Common myeloid progenitor, CD34-positive (primary cell): ENCODE data around the gene TUBGCP5.

Experiments
- CTCF ChIA-PET: fragments of 350-600 bp; sonication (Branson Sonifier 250); formaldehyde crosslinking; loops from one replicate; lab custom pipeline; 2021; ENCODE audit warnings: antibody characterized with exemption; lab: Charles Lee
- POLR2A ChIA-PET: fragments of 350-600 bp; sonication (Branson Sonifier 250); formaldehyde crosslinking; loops from one replicate; lab custom pipeline; 2021; ENCODE audit warnings: antibody characterized with exemption; lab: Charles Lee
- DNase-seq, 3 donors: peaks; one replicate each; pipeline versions ENCODE4 v3.0.0 to v3.0.0-alpha.2; 2013
- H3K27ac ChIP-seq, 2 experiments: 1 replicate in 1 of 2; 2 replicates in 1 of 2; pipeline ENCODE4 v1.7.0; 2013; ENCODE audit warnings: inconsistent platforms in 2 of 2, low read length in 2 of 2, mild to moderate bottlenecking in 2 of 2, low read depth in 1 of 2, moderate library complexity in 1 of 2; ENCODE audit not compliant: severe bottlenecking in 2 of 2, insufficient read depth in 1 of 2, poor library complexity in 1 of 2
- H3K27me3 ChIP-seq, 5 experiments: replicated peaks in 2 of 5; 1 replicate in 3 of 5; 2 replicates in 2 of 5; pipeline versions ENCODE4 v1.6.1 to v1.7.0; 2013; ENCODE audit warnings: low read length in 4 of 5, mild to moderate bottlenecking in 2 of 5, moderate library complexity in 2 of 5, inconsistent platforms in 1 of 5; ENCODE audit not compliant: insufficient read depth in 5 of 5, control insufficient read depth in 4 of 5
- H3K36me3 ChIP-seq, 4 experiments: 1 replicate in 2 of 4; 2 replicates in 2 of 4; pipeline versions ENCODE4 v1.6.1 to v1.7.0; 2013; ENCODE audit warnings: low read length in 3 of 4, control low read depth in 1 of 4, mild to moderate bottlenecking in 1 of 4; ENCODE audit not compliant: control insufficient read depth in 4 of 4, insufficient read depth in 4 of 4
- H3K4me1 ChIP-seq, 4 experiments: 1 replicate in 3 of 4; 2 replicates in 1 of 4; pipeline versions ENCODE4 v1.6.1 to v1.7.1; 2013; ENCODE audit warnings: low read length in 3 of 4, mild to moderate bottlenecking in 3 of 4, control low read depth in 1 of 4, inconsistent platforms in 1 of 4, moderate library complexity in 1 of 4; ENCODE audit not compliant: control insufficient read depth in 4 of 4, insufficient read depth in 4 of 4; ENCODE audit errors: control extremely low read depth in 1 of 4
- H3K4me3 ChIP-seq, 7 experiments: 1 replicate in 4 of 7; 2 replicates in 3 of 7; pipeline versions ENCODE4 v1.5.1 to v1.7.0; 2013; ENCODE audit warnings: mild to moderate bottlenecking in 7 of 7, low read length in 6 of 7, moderate library complexity in 6 of 7, inconsistent platforms in 2 of 7, low read depth in 2 of 7, control low read depth in 1 of 7; ENCODE audit not compliant: insufficient read depth in 4 of 7, control insufficient read depth in 1 of 7; ENCODE audit errors: extremely low read depth in 1 of 7
- H3K9me3 ChIP-seq, 5 experiments: 1 replicate in 4 of 5; 2 replicates in 1 of 5; pipeline versions ENCODE4 v1.6.1 to v1.7.1; 2013; ENCODE audit warnings: low read length in 4 of 5, mild to moderate bottlenecking in 2 of 5, inconsistent platforms in 1 of 5, low read depth in 1 of 5, moderate library complexity in 1 of 5; ENCODE audit not compliant: control insufficient read depth in 4 of 5, insufficient read depth in 2 of 5; ENCODE audit errors: control extremely low read depth in 1 of 5
- WGBS: methylation state at CpG from one replicate; pipeline ENCODE4 v1.1.5; 2013; ENCODE audit not compliant: insufficient coverage; 5-methylcytosine and 5-hydroxymethylcytosine counted together

The TUBGCP5 gene

GRCh38 chr15:22978691-22979237 is 60.6 kb downstream of the TUBGCP5 start:
- ChIA-PET POLR2A (no interaction called here), CTCF (no interaction called here)
- H3K36me3 ChIP-seq: no peaks in the 10 kb centered on the region
- H3K27me3 ChIP-seq: no peaks in the 10 kb centered on the region
- H3K4me1 ChIP-seq: peaks cover 4 to 31% (median 25%) of the 10 kb centered on the region in 4 experiments
- no peaks in the 10 kb centered on the region for H3K9me3 ChIP-seq
- peak overlapping the region; percentile 38 to 91 (median 81) for H3K4me3 ChIP-seq
- no peak overlapping the region for H3K27ac ChIP-seq
- peak in 1 of 3 donors; percentile 35 for DNase-seq
- 19% methylated on average over 20 of the region's 22 CpGs for WGBS

- 45% methylated on average over 3 of the region's 4 CpGs for WGBS
- Histone ChIP-seq H3K9me3 (peaks cover 0 to 3% (median 0%) of the 10 kb centered on the region in 5 experiments), H3K27me3 (no peaks in the 10 kb centered on the region), H3K36me3 (no peaks in the 10 kb centered on the region), H3K27ac (no peak overlapping the region), H3K4me1 (peaks cover 5 to 37% (median 29%) of the 10 kb centered on the region in 4 experiments), H3K4me3 (no peak overlapping the region)
- CTCF ChIA-PET: no interaction called here
- POLR2A ChIA-PET: no interaction called here
- DNase-seq: peak in 2 of 3 donors; percentile 66 to 69
Measured at GRCh38 chr15:22974745-22975144, 64.6 kb downstream of the TUBGCP5 start.

- ChIA-PET POLR2A (no interaction called here), CTCF (no interaction called here)
- peaks cover 0 to 8% (median 0%) of the 10 kb centered on the region in 5 experiments for H3K9me3 ChIP-seq
- no peaks in the 10 kb centered on the region for H3K27me3 ChIP-seq
- peaks cover 0 to 1% (median 0%) of the 10 kb centered on the region in 4 experiments for H3K36me3 ChIP-seq
- peaks cover 5 to 31% (median 24%) of the 10 kb centered on the region in 4 experiments for H3K4me1 ChIP-seq
- no peak for DNase-seq
- no CpG with 5 or more reads among the region's 4 CpGs for WGBS
- H3K27ac ChIP-seq: no peak overlapping the region
- peak overlapping the region in 1 of 7 experiments; percentile 11 for H3K4me3 ChIP-seq
Measured at GRCh38 chr15:22973987-22974386, 65.4 kb downstream of the TUBGCP5 start.

GRCh38 chr15:22973286-22973685 is 66.1 kb downstream of the TUBGCP5 start:
- WGBS: 7% methylated on average over 3 of the region's 5 CpGs
- peak in 2 of 3 donors; percentile 85 to 89 for DNase-seq
- Histone ChIP-seq H3K4me1 (peaks cover 5 to 25% (median 18%) of the 10 kb centered on the region in 4 experiments), H3K36me3 (peaks cover 0 to 6% (median 2%) of the 10 kb centered on the region in 4 experiments), H3K4me3 (peak overlapping the region in 2 of 7 experiments; percentile 11 to 38), H3K27me3 (no peaks in the 10 kb centered on the region), H3K27ac (peak overlapping the region in 1 of 2 experiments; percentile 29), H3K9me3 (peaks cover 0 to 8% (median 0%) of the 10 kb centered on the region in 5 experiments)
- ChIA-PET CTCF (no interaction called here), POLR2A (no interaction called here)

- ChIA-PET CTCF (no interaction called here), POLR2A (no interaction called here)
- Histone ChIP-seq H3K27ac (no peak overlapping the region), H3K9me3 (peaks cover 0 to 8% (median 0%) of the 10 kb centered on the region in 5 experiments), H3K36me3 (peaks cover 0 to 6% (median 5%) of the 10 kb centered on the region in 4 experiments), H3K4me1 (peaks cover 5 to 21% (median 14%) of the 10 kb centered on the region in 4 experiments), H3K27me3 (no peaks in the 10 kb centered on the region), H3K4me3 (no peak overlapping the region)
- 80% methylated on average over 1 of the region's 3 CpGs for WGBS
- DNase-seq: no peak
Measured at GRCh38 chr15:22969489-22969888, 69.9 kb downstream of the TUBGCP5 start.

GRCh38 chr15:22968366-22968765 is 71.0 kb downstream of the TUBGCP5 start:
- ChIA-PET CTCF (interaction anchor here (0.8 kb wide), 1 partner anchor 15 kb away, joined by 3 read pairs; no protein-coding TSS in a partner anchor), POLR2A (no interaction called here)
- DNase-seq: no peak
- 100% methylated on average over 4 of the region's 5 CpGs for WGBS
- Histone ChIP-seq H3K4me3 (no peak overlapping the region), H3K9me3 (peaks cover 0 to 8% (median 0%) of the 10 kb centered on the region in 5 experiments), H3K36me3 (peaks cover 0 to 6% (median 5%) of the 10 kb centered on the region in 4 experiments), H3K4me1 (peaks cover 0 to 18% (median 11%) of the 10 kb centered on the region in 4 experiments), H3K27ac (no peak overlapping the region), H3K27me3 (no peaks in the 10 kb centered on the region)

- no peak overlapping the region for H3K27ac ChIP-seq
- CTCF ChIA-PET: no interaction called here
- WGBS: 97% methylated on average over 11 of the region's 15 CpGs
Measured at GRCh38 chr15:22967084-22967770, 72.1 kb downstream of the TUBGCP5 start.

More at GRCh38 chr15:22967084-22967770, 72.1 kb downstream of the TUBGCP5 start:
- Histone ChIP-seq H3K4me3 (no peak overlapping the region), H3K36me3 (peaks cover 0 to 9% (median 5%) of the 10 kb centered on the region in 4 experiments), H3K27me3 (no peaks in the 10 kb centered on the region), H3K9me3 (peaks cover 0 to 8% (median 0%) of the 10 kb centered on the region in 5 experiments), H3K4me1 (peaks cover 0 to 12% (median 6%) of the 10 kb centered on the region in 4 experiments)
- no peak for DNase-seq
- POLR2A ChIA-PET: no interaction called here
